HEK293T (cell line): ENCODE measurements around the gene MACROD1.

Experiments used
- CTCF ChIA-PET: fragments of 350-600 bp; formaldehyde crosslinking; extraction: SDS; loops from one replicate; lab custom pipeline; 2021; ENCODE audit warnings: antibody characterized with exemption, inconsistent platforms; lab: Yijun Ruan, JAX
- POLR2A ChIA-PET: fragments of 350-600 bp; formaldehyde crosslinking; extraction: SDS; loops from one replicate; lab custom pipeline; 2020; ENCODE audit warnings: antibody characterized with exemption, inconsistent platforms; lab: Yijun Ruan, JAX
- DNase-seq: peaks from one replicate; pipeline ENCODE4 v3.0.0; 2012; ENCODE audit warnings: mixed read lengths; ENCODE audit errors: extremely low spot score
- ARNT ChIP-seq: fragments of 450-650 bp; IDR thresholded peaks from 2 replicates; pipeline ENCODE4 v1.6.1; 2017; ENCODE audit warnings: mild to moderate bottlenecking
- BHLHE40 ChIP-seq: fragments of 450-650 bp; IDR thresholded peaks from 2 replicates; pipeline ENCODE4 v1.6.1; 2016; ENCODE audit warnings: mild to moderate bottlenecking, moderate library complexity, borderline replicate concordance
- CTBP1 ChIP-seq: fragments of 450-650 bp; IDR thresholded peaks from 2 replicates; pipeline ENCODE4 v1.6.1; 2016; ENCODE audit warnings: borderline replicate concordance
- ELF4 ChIP-seq: fragments of 450-650 bp; IDR thresholded peaks from 2 replicates; pipeline ENCODE4 v1.6.1; 2017; ENCODE audit warnings: antibody characterized with exemption
- FOXA1 ChIP-seq: fragments of 450-650 bp; IDR thresholded peaks from 2 replicates; pipeline ENCODE4 v1.6.1; 2016; ENCODE audit warnings: mild to moderate bottlenecking
- FOXK2 ChIP-seq: fragments of 450-650 bp; IDR thresholded peaks from 2 replicates; pipeline ENCODE4 v1.6.1; 2016; ENCODE audit warnings: mild to moderate bottlenecking
- FOXM1 ChIP-seq: fragments of 450-650 bp; IDR thresholded peaks from 2 replicates; pipeline ENCODE4 v1.6.1; 2017; ENCODE audit warnings: mild to moderate bottlenecking, borderline replicate concordance
- HDGF ChIP-seq: fragments of 450-650 bp; IDR thresholded peaks from 2 replicates; pipeline ENCODE4 v1.6.1; 2017; ENCODE audit warnings: antibody characterized with exemption, borderline replicate concordance
- L3MBTL2 ChIP-seq: fragments of 450-650 bp; conservative IDR thresholded peaks from 2 replicates; pipeline ENCODE4 v1.6.1; 2016; ENCODE audit warnings: mild to moderate bottlenecking
- LEF1 ChIP-seq: fragments of 450-650 bp; IDR thresholded peaks from 2 replicates; pipeline ENCODE4 v1.6.1; 2017; ENCODE audit warnings: mild to moderate bottlenecking, borderline replicate concordance
- NFRKB ChIP-seq: fragments of 450-650 bp; IDR thresholded peaks from 2 replicates; pipeline ENCODE4 v1.6.1; 2016; ENCODE audit warnings: mild to moderate bottlenecking, moderate library complexity
- PKNOX1 ChIP-seq: fragments of 450-650 bp; IDR thresholded peaks from 2 replicates; pipeline ENCODE4 v1.6.1; 2016
- SP1 ChIP-seq: fragments of 450-650 bp; IDR thresholded peaks from 2 replicates; pipeline ENCODE4 v1.6.1; 2017
- SUZ12 ChIP-seq: fragments of 450-650 bp; IDR thresholded peaks from 2 replicates; pipeline ENCODE4 v1.6.1; 2016; ENCODE audit warnings: mild to moderate bottlenecking
- TARDBP ChIP-seq: fragments of 450-650 bp; IDR thresholded peaks from 2 replicates; pipeline ENCODE4 v1.6.1; 2016
- ZNF384 ChIP-seq: fragments of 450-650 bp; IDR thresholded peaks from 2 replicates; pipeline ENCODE4 v1.6.1; 2016

MACROD1 gene

GRCh38 chr11:64126371-64126770 is 39.5 kb downstream of the MACROD1 start:
- TF ChIP-seq SUZ12 (no peak), ZNF384 (no peak), HDGF (no peak), TARDBP (no peak), NFRKB (no peak), LEF1 (no peak), ARNT (no peak), CTBP1 (no peak), ELF4 (no peak), FOXK2 (no peak), BHLHE40 (no peak)
- no peak for DNase-seq
- ChIA-PET CTCF (no interaction called here), POLR2A (no interaction called here)

- POLR2A ChIA-PET, result no interaction called here
- CTCF ChIA-PET, result no interaction called here
- TF ChIP-seq L3MBTL2 (no peak), SP1 (no peak), TARDBP (no peak)
- DNase-seq, result no peak
Measured at GRCh38 chr11:64125676-64126075, 40.2 kb downstream of the MACROD1 start.

GRCh38 chr11:64124147-64124546 is 41.8 kb downstream of the MACROD1 start:
- DNase-seq, result peak; percentile 40
- TF ChIP-seq FOXM1 (no peak), ARNT (no peak)
- POLR2A ChIA-PET, result no interaction called here
- CTCF ChIA-PET, result no interaction called here

GRCh38 chr11:64123679-64124078 is 42.2 kb downstream of the MACROD1 start:
- CTCF ChIA-PET, result no interaction called here
- TF ChIP-seq LEF1, result no peak
- no peak for TF ChIP-seq L3MBTL2
- no peak for TF ChIP-seq FOXK2
- no peak for TF ChIP-seq ELF4
- TF ChIP-seq CTBP1, result no peak
- TF ChIP-seq BHLHE40, result no peak
- TF ChIP-seq TARDBP, result no peak
- TF ChIP-seq NFRKB, result no peak
- TF ChIP-seq SP1, result no peak
- TF ChIP-seq ZNF384, result no peak
- TF ChIP-seq ARNT, result no peak
- TF ChIP-seq FOXM1, result no peak
- TF ChIP-seq PKNOX1, result no peak
- POLR2A ChIA-PET, result no interaction called here
- no peak for DNase-seq

- DNase-seq, result no peak
- TF ChIP-seq FOXK2 (no peak), HDGF (no peak), ELF4 (no peak), CTBP1 (no peak), NFRKB (no peak)
- POLR2A ChIA-PET, result no interaction called here
- CTCF ChIA-PET, result no interaction called here
Measured at GRCh38 chr11:64122411-64123410, 43.2 kb downstream of the MACROD1 start.

- CTCF ChIA-PET, result no interaction called here
- no peak for TF ChIP-seq NFRKB
- no peak for TF ChIP-seq CTBP1
- no peak for TF ChIP-seq ZNF384
- no peak for TF ChIP-seq PKNOX1
- TF ChIP-seq HDGF, result no peak
- no peak for TF ChIP-seq SUZ12
- TF ChIP-seq TARDBP, result no peak
- TF ChIP-seq ARNT, result no peak
- TF ChIP-seq L3MBTL2, result no peak
- no peak for TF ChIP-seq FOXA1
- no peak for TF ChIP-seq ELF4
- TF ChIP-seq LEF1, result no peak
- TF ChIP-seq FOXM1, result no peak
- TF ChIP-seq BHLHE40, result no peak
- no peak for TF ChIP-seq SP1
- DNase-seq, result no peak
- POLR2A ChIA-PET, result no interaction called here
Measured at GRCh38 chr11:64121663-64122410, 44.1 kb downstream of the MACROD1 start.

- no peak for DNase-seq
- no peak for TF ChIP-seq ARNT
- TF ChIP-seq NFRKB, result no peak
- TF ChIP-seq TARDBP, result no peak
- no peak for TF ChIP-seq SP1
- TF ChIP-seq FOXK2, result no peak
- no peak for TF ChIP-seq ZNF384
- TF ChIP-seq PKNOX1, result no peak
- POLR2A ChIA-PET, result no interaction called here
- CTCF ChIA-PET, result no interaction called here
Measured at GRCh38 chr11:64120951-64121569, 44.9 kb downstream of the MACROD1 start.
